ENCODE measurements around the gene SENP1.

The SENP1 gene

GRCh38 chr12:48009471-48009870 lies 96.4 kb downstream of the SENP1 start:
- TF ChIP-seq ZFX (IDR thresholded peaks at IDR 0.05) (no peak), CTCF (conservative IDR thresholded peaks at IDR 0.05) (no peak)
- H3K27ac ChIP-seq, result no peak overlapping the region

GRCh38 chr12:48008950-48009349 lies 96.9 kb downstream of the SENP1 start:
- TF ChIP-seq CTCF (conservative IDR thresholded peaks at IDR 0.05) (no peak), ZFX (IDR thresholded peaks at IDR 0.05) (no peak)
- H3K27ac ChIP-seq, result no peak overlapping the region

- TF ChIP-seq ZFX (IDR thresholded peaks at IDR 0.05), result no peak
- TF ChIP-seq CTCF (conservative IDR thresholded peaks at IDR 0.05), result no peak
Observed at GRCh38 chr12:48008349-48008748, 97.5 kb downstream of the SENP1 start.

GRCh38 chr12:48007206-48007605 lies 98.7 kb downstream of the SENP1 start:
- no peak overlapping the region for H3K27ac ChIP-seq
- TF ChIP-seq ZFX (IDR thresholded peaks at IDR 0.05) (no peak), CTCF (conservative IDR thresholded peaks at IDR 0.05) (no peak)

More at GRCh38 chr12:48008349-48008748, 97.5 kb downstream of the SENP1 start:
- H3K27ac ChIP-seq, result no peak overlapping the region

GRCh38 chr12:48005750-48006021 lies 100.2 kb downstream of the SENP1 start:
- no peak overlapping the region for H3K27ac ChIP-seq
- TF ChIP-seq CTCF (conservative IDR thresholded peaks at IDR 0.05) (no peak), ZFX (IDR thresholded peaks at IDR 0.05) (no peak)

GRCh38 chr12:48005001-48005749 lies 100.7 kb downstream of the SENP1 start:
- TF ChIP-seq ZFX (IDR thresholded peaks at IDR 0.05) (no peak), CTCF (conservative IDR thresholded peaks at IDR 0.05) (no peak)
- H3K27ac ChIP-seq, result no peak overlapping the region

- no peak within 1 kb of the TSS; the same call in 1 of the 2 replicates for H3K27ac ChIP-seq
- TF ChIP-seq CTCF (conservative IDR thresholded peaks at IDR 0.05), result no peak
- TF ChIP-seq ZFX (IDR thresholded peaks at IDR 0.05), result no peak
Observed at GRCh38 chr12:48004053-48004941, 101.6 kb downstream of the SENP1 start, which contains the start of gene COL2A1. TSS of gene COL2A1 (minus strand) at chr12:48004476. CDS start at chr12:48004321, 155 bp downstream.
